ENCODE results near the gene ZNF292.
"Not testable (repeated sequence)": the region's sequence is repeated elsewhere in the genome, so short reads cannot be mapped to it uniquely, and the experiment has no call there.

The ZNF292 gene

GRCh38 chr6:87154993-87155841, at the start of gene ZNF292:
TSS of gene ZNF292 (plus strand) at chr6:87155565. CDS start at chr6:87155592, 27 bp downstream.
- peak; percentile 97 for DNase-seq

- DNase-seq = no peak
These were observed 49.5 kb upstream of the ZNF292 start for GRCh38 chr6:87105823-87106222.

- DNase-seq = no peak
These were observed 44.7 kb upstream of the ZNF292 start for GRCh38 chr6:87110636-87111035.

DNA sequence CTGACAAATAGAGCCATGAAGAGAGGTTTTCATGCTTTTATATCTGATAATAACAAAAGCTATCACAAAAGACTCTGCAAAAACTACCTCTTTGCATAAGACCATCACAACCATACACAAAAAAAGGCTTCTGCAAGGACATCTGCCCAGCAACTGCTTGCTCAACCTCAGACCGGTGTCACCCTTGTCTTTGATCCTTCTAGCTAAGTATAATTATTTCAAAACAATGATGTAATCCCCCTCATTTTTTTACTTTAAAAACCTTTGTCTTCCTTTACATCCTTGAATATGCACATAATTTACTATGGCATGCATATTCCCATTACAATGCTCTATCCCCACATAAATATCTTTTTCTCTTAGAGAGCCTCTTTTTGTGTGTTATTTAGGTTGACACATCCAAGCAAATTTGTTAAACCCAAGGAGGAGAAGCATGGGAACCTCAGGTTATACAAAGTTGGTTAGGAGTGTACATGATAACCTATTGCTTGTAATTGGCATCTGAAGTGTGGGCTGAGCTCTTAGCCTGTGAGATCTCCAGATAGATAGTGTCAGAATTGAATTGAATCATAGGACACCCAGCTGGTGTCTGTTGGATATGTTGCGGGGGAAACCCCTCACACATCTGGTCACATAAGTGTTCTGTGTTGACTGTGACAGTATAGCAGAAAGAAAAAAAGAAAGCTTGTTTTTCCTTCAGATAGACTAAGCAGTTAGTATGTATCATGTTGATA, 39.8 kb upstream of the ZNF292 start:
- peak; percentile 42 for DNase-seq

GRCh38 chr6:87116922-87117321, 38.4 kb upstream of the ZNF292 start:
- DNase-seq = no peak

GRCh38 chr6:87118054-87118453, 37.3 kb upstream of the ZNF292 start:
- DNase-seq = no peak

DNA sequence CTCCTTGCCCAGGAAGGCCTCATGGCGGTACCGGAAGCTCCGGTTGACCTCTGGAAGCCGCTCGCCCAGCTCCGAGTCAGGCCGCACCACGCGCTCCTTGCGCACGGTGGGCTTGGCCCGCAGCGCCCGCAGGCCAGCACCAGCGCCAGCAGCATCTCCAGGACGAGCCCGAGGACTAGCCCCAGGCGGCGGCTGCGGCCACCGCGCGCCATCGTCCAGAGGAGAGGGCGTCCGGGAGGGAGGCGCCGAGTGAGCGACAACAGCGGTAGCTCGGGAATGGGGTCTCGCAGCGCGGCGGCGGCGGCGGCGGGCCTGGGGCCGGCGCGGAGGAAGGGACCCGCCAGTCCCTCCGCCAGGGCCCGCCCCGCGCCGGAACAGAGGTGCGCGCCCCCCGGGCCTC, 32.9 kb upstream of the ZNF292 start:
- no peak for DNase-seq

DNA sequence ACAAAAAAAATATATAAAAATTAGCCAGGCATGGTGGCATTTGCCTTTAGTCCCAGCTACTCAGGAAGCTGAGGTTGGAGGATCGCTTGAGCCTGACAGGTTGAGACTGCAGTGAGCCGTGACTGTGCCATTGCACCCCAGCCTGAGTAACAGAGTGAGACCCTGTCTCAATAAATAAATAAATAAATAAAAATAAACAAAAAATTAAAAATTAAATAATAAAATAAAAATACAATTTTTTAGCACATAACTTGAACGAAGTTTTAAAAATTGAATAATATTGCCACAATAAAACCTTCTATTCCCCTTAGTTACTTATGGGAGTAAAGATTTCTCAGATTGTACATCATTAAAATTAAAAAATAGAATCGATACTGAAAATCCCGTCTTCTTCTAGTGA, 31.3 kb upstream of the ZNF292 start:
- DNase-seq = no peak

- no peak for DNase-seq
These were observed 28.9 kb upstream of the ZNF292 start for GRCh38 chr6:87126501-87126900.

DNA sequence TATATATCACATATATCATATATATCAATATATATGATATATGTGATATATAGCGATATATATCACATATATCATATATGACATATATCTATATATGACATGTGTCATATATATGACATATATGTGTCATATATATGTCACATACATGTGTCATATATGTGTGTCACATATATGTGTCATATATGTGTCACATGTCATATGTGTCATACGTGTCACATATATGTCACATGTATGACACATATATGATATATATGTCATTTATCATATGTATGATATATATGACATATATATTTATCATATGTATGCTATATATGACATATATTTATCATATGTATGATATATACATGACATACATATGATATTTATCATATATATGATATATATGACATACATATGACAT, 27.6 kb upstream of the ZNF292 start:
- no peak for DNase-seq

- no peak for DNase-seq
These were observed 18.4 kb upstream of the ZNF292 start for GRCh38 chr6:87136963-87137362.

- peak; percentile 48 for DNase-seq
These were observed 16.1 kb upstream of the ZNF292 start for GRCh38 chr6:87139236-87139635.

GRCh38 chr6:87139927-87140326, 15.4 kb upstream of the ZNF292 start:
- DNase-seq = not testable (repeated sequence)

- no peak for DNase-seq
These were observed 9.0 kb upstream of the ZNF292 start for GRCh38 chr6:87146363-87146762.

- no peak for DNase-seq
These were observed 5.0 kb upstream of the ZNF292 start for GRCh38 chr6:87150406-87150805.

DNA sequence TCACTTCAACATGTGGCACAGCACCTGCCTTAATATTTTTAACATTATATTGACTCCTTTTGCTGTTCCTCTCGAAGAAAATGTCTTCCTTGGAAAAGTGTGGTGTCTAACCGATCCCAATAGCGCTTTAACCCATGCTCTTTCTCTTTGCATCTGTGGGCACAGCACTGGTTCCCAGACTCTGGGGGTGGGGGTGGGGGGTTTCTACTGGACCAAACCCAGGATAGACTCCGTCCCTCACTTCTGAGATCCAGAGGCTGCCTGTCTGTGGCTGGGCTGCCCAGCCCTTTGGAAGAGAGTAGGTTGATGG, 3.9 kb upstream of the ZNF292 start:
- DNase-seq = no peak

DNA sequence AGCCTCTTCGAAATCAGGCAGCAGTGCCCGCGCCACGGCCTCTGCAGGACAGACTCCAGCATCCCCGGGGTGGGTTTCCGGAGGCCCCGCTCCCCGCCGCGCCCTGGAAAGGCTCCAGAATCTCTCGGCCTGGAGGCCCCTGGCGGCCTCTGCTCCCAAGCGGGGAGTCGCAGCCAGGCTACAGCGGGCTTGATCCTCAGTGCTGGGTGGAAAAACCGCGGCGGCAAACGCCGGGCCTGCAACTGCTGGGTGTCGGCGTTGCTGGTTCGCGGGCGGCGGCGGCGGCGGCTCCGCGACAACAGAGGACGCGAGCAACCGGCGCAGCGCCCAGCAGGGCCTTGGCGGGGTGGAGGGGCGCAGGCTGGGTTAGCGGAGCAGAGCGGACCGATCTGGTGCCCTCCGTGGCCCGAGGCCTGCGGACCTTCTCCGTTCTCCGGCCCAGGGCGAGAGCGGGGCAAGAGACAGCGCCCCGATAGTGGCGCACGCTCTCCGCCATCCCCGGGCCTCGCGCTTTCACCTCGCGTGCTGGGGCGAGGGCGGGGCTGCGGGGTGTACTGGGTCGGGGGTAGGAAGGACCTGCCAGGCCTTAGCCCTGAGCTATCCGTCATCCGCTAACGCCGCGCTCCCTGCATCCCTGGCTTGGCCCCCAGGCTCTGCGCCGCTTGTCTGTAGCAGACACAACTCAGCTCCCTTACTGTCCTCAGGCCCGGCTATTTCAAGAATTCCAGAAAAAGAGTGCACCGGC, 3.4 kb upstream of the ZNF292 start:
- no peak for DNase-seq

DNA sequence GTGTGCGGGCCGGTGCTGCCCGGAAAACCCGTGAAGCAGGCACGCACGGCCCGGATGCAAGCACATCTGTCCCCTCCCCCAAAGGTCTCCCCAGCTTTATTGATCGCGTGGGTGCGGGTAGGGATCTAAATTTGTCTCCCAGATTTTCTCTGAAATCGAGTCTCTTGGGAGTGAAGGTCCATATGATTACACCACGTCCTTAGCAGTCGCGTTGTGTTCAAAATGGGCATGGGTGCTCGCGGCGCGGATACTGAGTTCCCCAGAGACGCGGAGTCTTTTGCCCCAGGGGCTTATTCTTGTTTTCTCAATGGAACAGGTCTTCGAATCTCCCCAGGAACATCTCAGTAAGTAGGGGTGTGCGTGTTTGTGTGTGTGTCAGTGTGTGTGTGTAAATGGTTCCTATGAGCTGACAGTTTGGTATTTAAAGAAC, 2.8 kb upstream of the ZNF292 start:
- DNase-seq = no peak

GRCh38 chr6:87154641-87154992, 748 bp upstream of the ZNF292 start:
- no peak for DNase-seq

GRCh38 chr6:87155842-87156815, 764 bp downstream of the ZNF292 start:
- DNase-seq = peak; percentile 50

DNA sequence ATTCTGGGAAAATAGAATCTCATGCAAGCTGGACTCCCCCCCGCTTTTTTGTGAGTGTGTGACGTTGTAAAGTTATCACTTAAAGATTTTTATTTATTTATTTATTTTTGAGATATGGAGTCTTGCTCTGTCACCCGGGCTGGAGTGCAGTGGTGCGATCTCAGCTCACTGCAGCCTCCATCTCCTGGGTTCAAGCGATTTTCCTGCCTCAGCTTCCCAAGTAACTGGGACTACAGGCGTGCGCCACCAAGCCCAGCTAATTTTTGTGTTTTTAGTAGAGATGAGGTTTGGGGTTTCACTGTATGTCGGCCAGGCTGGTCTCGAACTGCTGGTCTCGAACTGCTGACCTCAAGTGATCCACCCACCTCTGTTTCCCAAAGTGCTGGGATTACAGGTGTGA, 2.2 kb downstream of the ZNF292 start:
- not testable (repeated sequence) for DNase-seq

DNA sequence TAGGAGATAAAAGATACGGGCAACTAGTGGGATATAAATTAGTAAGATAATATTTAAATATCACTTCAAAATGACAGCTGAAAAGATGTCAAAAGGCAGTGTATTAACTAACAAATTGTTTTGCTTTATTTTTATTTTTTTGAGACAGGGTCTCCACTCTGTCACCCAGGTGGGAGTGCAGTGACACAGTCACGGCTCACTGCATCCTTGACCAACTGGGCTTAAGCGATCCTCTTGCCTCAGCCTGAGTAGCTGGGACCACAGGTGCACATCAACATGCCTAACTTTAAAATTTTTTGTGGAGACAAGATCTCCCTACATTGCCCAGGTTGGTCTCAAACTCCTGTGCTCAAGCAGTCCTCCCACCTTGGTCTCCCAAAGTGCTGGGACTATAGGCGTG, 5.9 kb downstream of the ZNF292 start:
- no peak for DNase-seq

DNA sequence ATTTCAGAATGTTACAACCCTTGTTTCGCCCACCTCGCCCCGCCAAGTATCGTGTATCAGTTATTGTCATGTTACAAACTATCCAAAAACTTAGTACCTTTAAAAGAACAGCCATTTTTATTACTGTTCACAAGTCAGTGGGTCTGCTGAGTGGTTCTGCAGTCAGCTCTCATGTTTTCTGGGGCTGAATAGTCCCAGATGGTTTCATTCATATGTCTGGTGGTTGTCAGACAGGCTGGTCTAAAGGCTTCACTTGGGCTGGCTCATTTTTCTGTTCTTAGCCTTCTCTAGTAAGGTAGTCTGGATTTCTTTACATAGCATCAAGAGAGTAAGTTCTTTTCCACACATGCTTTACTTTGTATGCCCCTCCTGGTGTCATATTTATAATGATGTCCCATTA, 8.6 kb downstream of the ZNF292 start:
- DNase-seq = no peak

Data from NCI-H2171 treated with DMSO at 0.1 percent for 48 hours (cell line).